Breast epithelium (tissue), 4 donors: ENCODE data around the gene NABP1. TPM values are rescaled to one million over a fixed set of nuclear protein-coding genes. Genes with fewer than 3 reads are reported as not detected.

Experiments
- DNase-seq, 2 donors: peaks; one replicate each; pipeline ENCODE4 v3.0.0-alpha.2; 2019; ENCODE audit warnings: low spot score in 2 of 2
- H3K27ac ChIP-seq, 2 donors: fragments of 200-600 bp; sonication (generic) in 1 of 2; one replicate each; pipeline ENCODE4 v1.5.1; 2016 to 2019; ENCODE audit warnings: mild to moderate bottlenecking in 1 of 2
- H3K27me3 ChIP-seq, 2 donors: fragments of 200-600 bp; sonication (generic) in 1 of 2; one replicate each; pipeline versions ENCODE4 v1.5.1 to v1.6.0; 2017 to 2019; ENCODE audit warnings: control low read depth in 1 of 2, mild to moderate bottlenecking in 1 of 2
- H3K36me3 ChIP-seq: fragments of 200-600 bp; one replicate; pipeline ENCODE4 v1.5.1; 2019
- H3K4me1 ChIP-seq, 2 donors: fragments of 200-600 bp; sonication (generic); one replicate each; pipeline ENCODE4 v1.5.1; 2016 to 2019; ENCODE audit warnings: control low read depth in 1 of 2
- H3K4me3 ChIP-seq, 3 donors: fragments of 200-600 bp; sonication (generic); 1 replicate in 2 of 3; 2 replicates in 1 of 3; pipeline ENCODE4 v1.5.1; 2016 to 2019; ENCODE audit warnings: mild to moderate bottlenecking in 3 of 3, moderate library complexity in 2 of 3
- H3K9me3 ChIP-seq, 2 donors: fragments of 200-600 bp; sonication (generic) in 1 of 2; one replicate each; pipeline ENCODE4 v1.5.1; 2016 to 2019; ENCODE audit warnings: control low read depth in 1 of 2
- POLR2A ChIP-seq: fragments of 450-650 bp; IDR thresholded peaks from one replicate; pipeline ENCODE4 v1.6.1; 2016; ENCODE audit warnings: antibody characterized with exemption, mild to moderate bottlenecking, moderate library complexity
- POLR2AphosphoS5 ChIP-seq, 3 donors: sonication (generic); formaldehyde crosslinking; IDR thresholded peaks; one replicate each; pipeline ENCODE4 v1.6.1; 2017; ENCODE audit warnings: antibody characterized with exemption in 3 of 3
- intact Hi-C: fragments of 100-400 bp; cut with DNase I; formaldehyde crosslinking; loops from one replicate; pipeline ENCODE4 v1.15.1; 2023; ENCODE audit warnings: low total_unique reads
- total RNA-seq, 3 donors: library from RNA; depleted of rRNA; stranded (reverse); fragments of >200 nt; gene quantifications; one replicate each; pipeline ENCODE4 v1.1.0, GENCODE V29; 2016
- TF ChIP-seq, protein P1 (sequence below), 3 donors: fragments of 450-650 bp; IDR thresholded peaks; one replicate each; pipeline ENCODE4 v1.5.1; 2016 to 2017; ENCODE audit warnings: antibody characterized with exemption in 3 of 3, mild to moderate bottlenecking in 3 of 3, moderate library complexity in 3 of 3

Gene NABP1
- total RNA-seq, 3 donors from 2014 or later, result 34.4 to 44.9 (median 37.8) TPM

DNA sequence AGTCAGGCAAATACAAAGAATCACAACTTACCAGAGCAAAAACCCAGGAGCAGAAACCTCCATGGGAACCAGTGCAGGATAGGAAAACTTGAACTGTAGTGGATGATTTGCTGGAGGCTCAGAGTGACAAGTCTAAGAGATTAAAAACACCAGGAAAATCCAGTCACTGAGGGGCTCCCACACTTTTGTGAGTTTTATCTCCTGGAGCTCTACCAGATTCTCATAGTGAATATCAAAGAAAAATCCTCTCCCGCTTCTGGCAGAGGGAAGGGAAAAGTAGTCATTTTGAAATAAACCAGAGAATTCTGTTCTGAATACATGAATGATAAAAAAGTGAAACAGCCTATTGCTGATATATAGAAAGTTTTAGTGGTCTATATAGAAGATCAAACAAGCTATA lies 23.1 kb downstream of the NABP1 start:
- no peaks in the 10 kb centered on the region for H3K4me1 ChIP-seq
- intact Hi-C loops, result no loop called here
- H3K36me3 ChIP-seq, result no peaks in the 10 kb centered on the region
- no peak overlapping the region for H3K4me3 ChIP-seq
- H3K9me3 ChIP-seq, result no peaks in the 10 kb centered on the region
- no peak for DNase-seq
- H3K27ac ChIP-seq, result no peak overlapping the region
- H3K27me3 ChIP-seq, result no peaks in the 10 kb centered on the region
- no peak for TF ChIP-seq POLR2A
- TF ChIP-seq, protein P1, sequence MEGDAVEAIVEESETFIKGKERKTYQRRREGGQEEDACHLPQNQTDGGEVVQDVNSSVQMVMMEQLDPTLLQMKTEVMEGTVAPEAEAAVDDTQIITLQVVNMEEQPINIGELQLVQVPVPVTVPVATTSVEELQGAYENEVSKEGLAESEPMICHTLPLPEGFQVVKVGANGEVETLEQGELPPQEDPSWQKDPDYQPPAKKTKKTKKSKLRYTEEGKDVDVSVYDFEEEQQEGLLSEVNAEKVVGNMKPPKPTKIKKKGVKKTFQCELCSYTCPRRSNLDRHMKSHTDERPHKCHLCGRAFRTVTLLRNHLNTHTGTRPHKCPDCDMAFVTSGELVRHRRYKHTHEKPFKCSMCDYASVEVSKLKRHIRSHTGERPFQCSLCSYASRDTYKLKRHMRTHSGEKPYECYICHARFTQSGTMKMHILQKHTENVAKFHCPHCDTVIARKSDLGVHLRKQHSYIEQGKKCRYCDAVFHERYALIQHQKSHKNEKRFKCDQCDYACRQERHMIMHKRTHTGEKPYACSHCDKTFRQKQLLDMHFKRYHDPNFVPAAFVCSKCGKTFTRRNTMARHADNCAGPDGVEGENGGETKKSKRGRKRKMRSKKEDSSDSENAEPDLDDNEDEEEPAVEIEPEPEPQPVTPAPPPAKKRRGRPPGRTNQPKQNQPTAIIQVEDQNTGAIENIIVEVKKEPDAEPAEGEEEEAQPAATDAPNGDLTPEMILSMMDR (IDR thresholded peaks at IDR 0.05), result no peak
- no peak for TF ChIP-seq POLR2AphosphoS5 (IDR thresholded peaks at IDR 0.05)

DNA sequence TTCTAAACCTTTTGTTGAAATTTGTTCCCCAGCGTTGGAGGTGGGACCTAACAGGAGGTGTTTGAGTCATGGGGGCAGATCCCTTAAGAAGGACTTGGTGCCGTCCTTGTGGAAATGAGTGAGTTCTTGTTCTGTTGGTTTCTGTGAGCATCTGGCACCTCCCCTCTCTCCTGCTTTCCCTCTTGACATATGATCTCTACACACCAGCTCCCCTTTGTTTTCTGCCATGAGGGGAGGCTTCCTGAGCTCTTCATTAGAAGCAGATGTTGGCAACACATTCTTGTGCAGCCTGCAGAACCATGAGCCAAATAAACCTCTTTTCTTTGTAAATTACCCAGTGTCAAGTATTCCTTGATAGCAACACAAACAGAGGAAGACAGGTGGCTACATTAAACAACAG lies 23.8 kb downstream of the NABP1 start:
- no peaks in the 10 kb centered on the region for H3K36me3 ChIP-seq
- H3K9me3 ChIP-seq, result no peaks in the 10 kb centered on the region
- no peaks in the 10 kb centered on the region for H3K27me3 ChIP-seq
- intact Hi-C loops, result no loop called here
- no peaks in the 10 kb centered on the region for H3K4me1 ChIP-seq
- TF ChIP-seq POLR2AphosphoS5 (IDR thresholded peaks at IDR 0.05) (no peak), POLR2A (no peak)
- TF ChIP-seq, protein P1 (IDR thresholded peaks at IDR 0.05), result no peak
- H3K4me3 ChIP-seq, result no peak overlapping the region
- H3K27ac ChIP-seq, result no peak overlapping the region
- DNase-seq, result no peak

DNA sequence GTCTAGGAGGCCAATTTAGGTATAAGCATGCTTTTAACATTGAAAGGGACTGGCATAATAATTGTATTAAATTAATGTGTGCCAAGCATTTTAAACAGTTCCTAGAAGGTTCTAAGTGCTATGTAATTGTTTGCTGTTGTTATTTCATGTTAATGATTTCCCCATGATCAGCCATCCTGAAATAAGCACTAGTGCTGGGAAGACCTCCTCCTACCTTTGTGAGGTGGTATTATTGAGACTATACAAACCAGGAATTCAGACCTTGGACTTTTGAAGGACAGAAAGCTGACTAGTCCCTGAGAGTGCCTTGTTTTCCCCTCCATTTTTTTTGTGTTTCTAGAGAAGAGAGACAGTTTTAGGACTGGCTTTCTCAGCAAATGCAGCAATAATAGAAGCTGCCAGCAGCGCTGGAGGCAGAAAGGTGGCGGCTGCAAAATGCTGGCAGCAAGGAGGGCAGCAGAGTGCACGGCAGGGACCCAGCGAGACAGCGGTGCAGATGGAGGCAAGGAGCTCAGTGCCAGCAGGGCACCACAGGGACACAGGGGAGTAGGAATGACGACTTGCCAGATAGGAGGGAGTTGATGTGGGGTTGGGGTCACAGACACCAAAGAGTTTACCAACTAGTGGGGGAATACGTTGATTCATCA lies 25.3 kb downstream of the NABP1 start:
- Histone ChIP-seq H3K36me3 (no peaks in the 10 kb centered on the region), H3K4me3 (no peak overlapping the region), H3K4me1 (no peaks in the 10 kb centered on the region), H3K27me3 (no peaks in the 10 kb centered on the region), H3K27ac (no peak overlapping the region), H3K9me3 (no peaks in the 10 kb centered on the region)
- DNase-seq, result no peak
- TF ChIP-seq POLR2AphosphoS5 (IDR thresholded peaks at IDR 0.05) (no peak), POLR2A (no peak)
- TF ChIP-seq, protein P1 (IDR thresholded peaks at IDR 0.05), result no peak
- intact Hi-C loops, result no loop called here

DNA sequence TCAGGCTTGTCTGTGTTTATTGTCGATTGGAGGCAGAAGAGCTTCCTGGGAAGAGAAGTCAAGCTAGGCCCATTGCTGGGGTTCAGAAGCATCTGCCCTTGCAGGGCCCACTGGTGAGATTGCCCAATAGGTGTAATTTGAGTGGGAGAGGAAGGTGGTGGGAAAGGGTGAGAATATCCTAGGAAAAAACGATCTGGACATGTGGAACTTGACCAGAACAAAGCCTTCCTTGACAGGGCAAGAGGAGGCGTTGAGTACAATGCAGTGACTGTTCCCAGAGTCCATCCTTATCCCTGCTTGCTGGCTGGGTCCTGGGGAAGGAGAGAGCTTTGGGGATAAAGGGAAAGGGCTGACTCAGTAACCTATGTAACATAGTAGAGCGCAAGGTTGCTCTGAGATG lies 27.1 kb downstream of the NABP1 start:
- Histone ChIP-seq H3K27ac (no peak overlapping the region), H3K27me3 (no peaks in the 10 kb centered on the region), H3K36me3 (no peaks in the 10 kb centered on the region), H3K9me3 (no peaks in the 10 kb centered on the region), H3K4me1 (no peaks in the 10 kb centered on the region), H3K4me3 (no peak overlapping the region)
- no peak for TF ChIP-seq POLR2AphosphoS5 (IDR thresholded peaks at IDR 0.05)
- TF ChIP-seq, protein P1 (IDR thresholded peaks at IDR 0.05), result no peak
- no peak for TF ChIP-seq POLR2A
- intact Hi-C loops, result no loop called here
- no peak for DNase-seq

DNA sequence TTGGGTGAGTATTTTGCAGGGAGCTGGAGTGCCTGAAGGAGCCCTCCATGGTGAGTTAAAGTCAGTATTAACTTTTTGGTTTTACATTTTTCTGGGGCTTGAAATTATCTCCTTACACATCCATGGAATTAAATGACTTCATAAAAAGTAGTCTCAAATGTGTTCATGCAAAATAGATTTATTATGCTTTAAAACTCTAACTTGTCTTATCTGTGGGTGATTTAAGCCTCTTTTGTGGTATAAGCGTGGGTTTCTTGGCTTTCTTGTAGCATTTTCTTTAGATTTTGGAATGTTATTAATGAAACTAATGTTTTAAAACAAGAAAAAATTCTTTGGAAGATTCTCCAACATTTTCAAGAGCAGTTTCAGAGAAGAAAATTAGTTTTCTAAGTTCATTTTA lies 27.8 kb downstream of the NABP1 start:
- DNase-seq, result no peak
- Histone ChIP-seq H3K27me3 (no peaks in the 10 kb centered on the region), H3K27ac (no peak overlapping the region), H3K4me1 (no peaks in the 10 kb centered on the region), H3K36me3 (no peaks in the 10 kb centered on the region), H3K9me3 (no peaks in the 10 kb centered on the region), H3K4me3 (no peak overlapping the region)
- intact Hi-C loops, result no loop called here
- TF ChIP-seq, protein P1 (IDR thresholded peaks at IDR 0.05), result no peak
- TF ChIP-seq POLR2A, result no peak
- TF ChIP-seq POLR2AphosphoS5 (IDR thresholded peaks at IDR 0.05), result no peak
